Measurements from ENCODE around the gene MS4A10.

DNA sequence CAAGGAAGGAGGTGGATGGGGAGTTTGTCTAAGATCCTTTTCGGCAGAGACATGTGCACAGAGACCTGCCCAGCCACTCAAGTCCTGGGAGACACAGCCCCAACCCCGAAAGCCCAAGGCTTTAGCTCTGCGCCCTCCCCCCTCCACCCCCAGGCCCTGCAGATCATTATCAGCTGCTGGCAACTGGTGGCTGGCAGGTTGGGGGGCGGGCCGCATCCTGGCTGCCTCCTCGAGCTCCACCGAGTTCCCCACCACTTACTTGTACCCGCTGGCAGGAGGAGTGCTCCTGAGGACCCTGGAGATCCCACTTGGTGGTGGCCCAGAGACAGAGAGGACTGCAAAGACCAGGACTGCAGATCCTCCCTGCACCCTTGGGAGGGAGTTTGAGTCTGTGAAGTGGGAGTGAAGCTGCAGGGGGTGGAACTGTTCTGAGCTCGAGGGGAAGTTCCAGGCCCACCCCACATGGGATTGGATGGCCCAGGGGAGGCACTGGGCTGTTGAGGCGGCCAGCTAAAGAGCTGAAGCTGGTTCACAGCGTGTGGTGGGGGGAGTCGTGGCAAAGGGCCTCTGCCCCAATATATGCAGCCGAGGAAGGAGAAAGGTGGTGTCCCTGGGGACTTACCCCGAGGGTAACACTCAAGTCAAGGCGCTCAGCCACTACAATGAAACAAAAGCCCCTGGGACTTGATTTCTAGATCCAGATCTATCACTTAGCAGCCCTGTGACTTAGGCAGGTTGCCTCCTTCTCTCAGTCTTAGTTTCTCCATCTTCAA, 36.9 kb downstream of the MS4A10 start:
- TF ChIP-seq, protein P1, sequence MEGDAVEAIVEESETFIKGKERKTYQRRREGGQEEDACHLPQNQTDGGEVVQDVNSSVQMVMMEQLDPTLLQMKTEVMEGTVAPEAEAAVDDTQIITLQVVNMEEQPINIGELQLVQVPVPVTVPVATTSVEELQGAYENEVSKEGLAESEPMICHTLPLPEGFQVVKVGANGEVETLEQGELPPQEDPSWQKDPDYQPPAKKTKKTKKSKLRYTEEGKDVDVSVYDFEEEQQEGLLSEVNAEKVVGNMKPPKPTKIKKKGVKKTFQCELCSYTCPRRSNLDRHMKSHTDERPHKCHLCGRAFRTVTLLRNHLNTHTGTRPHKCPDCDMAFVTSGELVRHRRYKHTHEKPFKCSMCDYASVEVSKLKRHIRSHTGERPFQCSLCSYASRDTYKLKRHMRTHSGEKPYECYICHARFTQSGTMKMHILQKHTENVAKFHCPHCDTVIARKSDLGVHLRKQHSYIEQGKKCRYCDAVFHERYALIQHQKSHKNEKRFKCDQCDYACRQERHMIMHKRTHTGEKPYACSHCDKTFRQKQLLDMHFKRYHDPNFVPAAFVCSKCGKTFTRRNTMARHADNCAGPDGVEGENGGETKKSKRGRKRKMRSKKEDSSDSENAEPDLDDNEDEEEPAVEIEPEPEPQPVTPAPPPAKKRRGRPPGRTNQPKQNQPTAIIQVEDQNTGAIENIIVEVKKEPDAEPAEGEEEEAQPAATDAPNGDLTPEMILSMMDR (IDR thresholded peaks at IDR 0.05), result no peak
- no peak for TF ChIP-seq EZH2 (IDR thresholded peaks at IDR 0.05; ENCODE audit: borderline replicate concordance, insufficient read depth, low read depth, low read length, poor library complexity, severe bottlenecking)

Measured in B cell (primary cell).